DMS 273 (cell line): ENCODE results near the gene GOLGA1.
A peak's percentile ranks its signal among the peaks of the same experiment; 100 is the strongest.

Experiments used
- DNase-seq: peaks from one replicate; lab custom pipeline; 2025; ENCODE audit not compliant: unreplicated experiment; lab: John Stamatoyannopoulos, UW

Gene GOLGA1

DNA sequence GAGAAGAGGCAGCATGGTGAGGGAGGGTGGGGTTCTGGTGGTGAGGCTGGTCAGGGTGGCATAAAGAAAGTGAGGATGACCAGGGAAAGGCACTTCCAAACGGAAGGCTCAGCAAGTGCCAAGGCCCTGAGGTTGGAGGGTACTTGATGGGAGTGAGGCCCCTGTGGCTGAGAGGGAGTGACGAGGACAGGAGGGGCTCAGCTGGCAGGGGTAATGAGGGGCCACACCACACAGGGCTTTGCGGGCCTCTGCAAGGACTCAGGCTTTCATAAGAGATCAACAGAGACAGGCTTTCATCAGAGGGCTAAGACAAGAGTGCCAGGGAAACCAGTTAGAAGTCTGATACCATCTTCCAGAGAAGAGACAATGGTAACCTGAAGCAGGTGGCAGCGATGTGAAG, 55.3 kb downstream of the GOLGA1 start:
- no peak for DNase-seq

GRCh38 chr9:124884376-124884775, 56.5 kb downstream of the GOLGA1 start:
- DNase-seq, result no peak

GRCh38 chr9:124882231-124882630, 58.7 kb downstream of the GOLGA1 start:
- DNase-seq, result no peak

GRCh38 chr9:124881138-124881743, 59.6 kb downstream of the GOLGA1 start:
- DNase-seq, result no peak

DNA sequence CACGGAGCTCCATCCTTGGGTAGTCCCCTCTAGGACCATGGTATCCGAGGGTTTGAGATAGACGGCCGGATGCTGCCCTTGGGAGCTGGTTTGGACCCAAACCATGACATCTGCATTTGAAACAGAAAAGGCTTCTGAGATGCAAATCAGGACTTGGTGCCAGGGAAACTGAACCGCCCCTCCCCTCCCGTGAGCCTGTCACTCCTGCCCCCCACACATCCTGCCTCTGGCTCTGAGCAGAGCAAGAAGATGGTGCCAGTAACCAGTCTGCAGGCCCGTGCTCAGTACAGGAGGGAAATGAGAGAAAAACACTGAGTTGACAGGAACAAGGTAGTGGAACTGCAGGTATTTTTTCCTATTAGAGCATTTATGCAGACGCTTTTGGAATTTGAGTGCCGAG, 60.4 kb downstream of the GOLGA1 start:
- DNase-seq, result no peak

DNA sequence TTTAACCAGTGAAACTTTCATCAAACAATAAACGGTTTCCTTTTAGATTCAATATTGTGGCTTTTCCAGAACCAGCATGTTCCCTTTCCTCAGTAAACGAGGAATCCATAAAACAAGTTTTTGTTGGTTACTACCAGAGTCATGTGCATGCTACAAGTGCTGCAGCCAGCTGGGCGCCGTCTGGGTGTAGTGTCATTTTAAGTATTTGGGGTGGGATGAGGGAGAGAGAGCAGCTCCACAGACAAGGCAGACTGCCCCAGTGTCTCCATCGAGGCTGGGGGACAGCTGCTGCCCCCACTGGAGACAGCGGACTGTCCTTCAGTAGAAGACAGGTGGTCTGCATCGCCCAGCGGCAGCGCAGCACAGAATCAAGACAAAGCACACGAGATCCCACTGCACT, 61.7 kb downstream of the GOLGA1 start:
- no peak for DNase-seq

- DNase-seq, result no peak
Observed at GRCh38 chr9:124878518-124878917, 62.4 kb downstream of the GOLGA1 start.

DNA sequence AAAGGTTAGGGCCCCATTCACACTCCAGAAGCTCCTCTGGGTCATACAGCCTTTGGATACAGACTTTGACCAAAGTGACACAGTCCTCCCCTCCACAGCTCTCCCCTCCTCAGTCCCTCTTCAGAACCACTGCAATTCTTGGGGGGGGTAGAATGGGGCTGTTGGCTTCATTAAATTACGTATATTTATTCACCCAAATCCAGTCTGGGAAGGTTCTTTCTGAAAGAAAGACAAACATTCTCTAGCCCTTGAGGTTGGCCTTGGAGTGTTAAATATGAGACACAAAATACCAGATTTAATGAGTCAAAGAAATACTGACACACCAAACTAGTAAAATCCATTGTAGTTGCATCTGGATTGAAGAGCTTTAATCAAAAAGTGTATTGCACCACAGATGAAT, 62.9 kb downstream of the GOLGA1 start:
- no peak for DNase-seq

DNA sequence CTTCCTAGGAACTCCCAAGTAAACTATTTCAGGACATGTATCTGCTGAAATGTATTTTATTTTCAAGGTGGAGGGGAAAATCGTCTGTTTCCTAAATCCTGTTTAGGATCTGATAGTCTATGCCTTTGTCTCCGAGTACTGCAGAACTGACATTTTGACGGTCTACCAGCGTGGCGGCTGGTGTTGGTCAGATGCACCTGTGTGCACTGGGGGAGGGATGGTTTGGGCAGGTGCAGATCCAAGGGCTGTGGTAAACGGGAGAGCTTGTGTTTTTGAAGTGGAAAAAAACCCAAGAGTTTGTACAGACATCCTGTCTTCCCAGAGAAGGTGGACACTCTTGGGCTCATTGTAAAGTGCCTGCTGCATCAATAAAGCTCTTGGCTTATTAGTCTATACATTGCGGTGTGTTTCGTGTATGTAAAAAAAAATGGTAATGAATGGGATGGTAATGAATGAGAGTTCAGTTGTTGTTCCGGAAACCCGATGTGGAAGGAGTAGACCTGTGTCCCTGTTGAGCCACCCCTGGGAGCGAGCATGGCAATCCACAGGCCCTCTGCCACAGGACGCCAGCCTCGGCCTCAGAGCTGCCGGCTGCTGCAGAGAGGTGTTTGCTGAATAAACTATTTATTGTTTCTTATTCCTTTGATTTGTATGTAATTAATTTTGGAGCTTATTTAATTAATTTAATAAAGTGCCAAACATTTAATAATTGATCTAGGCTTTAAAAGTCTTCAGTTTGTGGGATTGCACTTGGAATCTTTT, 63.7 kb downstream of the GOLGA1 start:
- no peak for DNase-seq

DNA sequence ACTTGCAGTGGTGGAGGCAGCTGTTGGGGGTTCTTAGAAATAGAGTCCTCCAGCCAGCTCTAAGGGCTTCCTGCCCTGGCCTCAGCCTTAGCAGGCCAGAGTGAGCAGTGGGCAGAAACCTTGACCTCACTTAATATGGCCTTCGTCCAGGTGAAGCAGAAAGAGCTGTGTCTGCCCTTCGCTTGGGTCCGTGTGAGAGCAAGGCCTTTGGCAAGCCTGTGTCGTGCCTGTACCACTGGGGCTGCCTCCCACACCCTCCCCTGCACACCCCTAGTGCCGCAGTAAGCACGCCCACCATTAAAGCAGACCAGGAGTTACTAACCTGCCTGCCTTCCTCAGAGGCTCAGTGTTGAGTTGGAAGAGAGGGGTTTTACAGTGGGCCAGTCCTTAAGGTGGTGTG, 65.4 kb downstream of the GOLGA1 start:
- no peak for DNase-seq

- no peak for DNase-seq
Observed at GRCh38 chr9:124873664-124874063, 67.2 kb downstream of the GOLGA1 start.

GRCh38 chr9:124871156-124871561, 69.7 kb downstream of the GOLGA1 start:
- no peak for DNase-seq

DNA sequence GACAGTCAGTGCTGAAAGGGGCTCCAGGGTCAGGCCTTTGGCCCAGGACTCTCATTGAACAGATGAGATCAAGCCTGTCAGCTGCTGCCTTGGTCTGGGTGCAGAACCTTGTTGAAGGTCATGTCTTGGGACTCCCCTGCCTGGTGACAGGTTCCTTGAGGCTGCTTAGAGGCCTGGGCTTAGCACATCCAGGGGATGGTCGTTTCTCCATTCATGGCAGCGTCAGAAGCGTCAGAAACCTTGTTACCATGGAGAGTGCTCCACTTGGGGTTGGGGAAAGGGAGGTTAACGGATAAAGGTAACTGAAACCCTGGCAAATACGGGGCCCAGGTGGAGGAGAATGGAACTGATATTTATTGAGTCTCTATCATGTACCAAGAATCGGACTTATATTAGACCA, 70.2 kb downstream of the GOLGA1 start:
- DNase-seq, result no peak

DNA sequence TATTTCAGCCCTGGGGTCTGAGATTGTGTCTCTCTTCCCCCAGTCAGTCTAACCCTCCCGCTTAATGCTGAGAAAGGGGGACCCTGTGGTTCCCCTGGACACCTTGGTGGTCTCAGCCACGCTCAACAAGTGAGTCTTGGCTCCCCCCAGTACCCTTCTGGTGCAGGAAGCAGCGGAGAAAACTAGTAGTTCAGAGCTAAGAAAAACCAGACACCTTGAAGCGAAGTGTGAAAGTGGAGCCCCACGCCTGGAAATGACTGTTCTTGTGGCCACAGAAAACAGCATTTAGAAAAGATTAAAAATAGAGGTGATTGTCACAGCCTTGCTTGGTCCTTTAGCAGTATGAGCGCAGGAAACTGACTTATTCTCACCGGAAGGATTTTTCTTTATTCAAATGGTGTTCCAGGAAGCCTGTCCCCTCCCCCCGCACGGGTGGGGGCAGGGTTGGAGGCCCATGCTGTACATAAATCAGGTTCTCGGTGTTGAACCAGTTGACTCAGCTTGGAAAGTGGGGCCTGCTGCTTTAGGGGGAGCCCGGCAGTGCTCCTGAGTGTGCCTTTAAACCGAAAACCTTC, 70.8 kb downstream of the GOLGA1 start:
- peak; percentile 51 for DNase-seq

GRCh38 chr9:124869466-124869985, 71.4 kb downstream of the GOLGA1 start:
- DNase-seq, result peak; percentile 58

DNA sequence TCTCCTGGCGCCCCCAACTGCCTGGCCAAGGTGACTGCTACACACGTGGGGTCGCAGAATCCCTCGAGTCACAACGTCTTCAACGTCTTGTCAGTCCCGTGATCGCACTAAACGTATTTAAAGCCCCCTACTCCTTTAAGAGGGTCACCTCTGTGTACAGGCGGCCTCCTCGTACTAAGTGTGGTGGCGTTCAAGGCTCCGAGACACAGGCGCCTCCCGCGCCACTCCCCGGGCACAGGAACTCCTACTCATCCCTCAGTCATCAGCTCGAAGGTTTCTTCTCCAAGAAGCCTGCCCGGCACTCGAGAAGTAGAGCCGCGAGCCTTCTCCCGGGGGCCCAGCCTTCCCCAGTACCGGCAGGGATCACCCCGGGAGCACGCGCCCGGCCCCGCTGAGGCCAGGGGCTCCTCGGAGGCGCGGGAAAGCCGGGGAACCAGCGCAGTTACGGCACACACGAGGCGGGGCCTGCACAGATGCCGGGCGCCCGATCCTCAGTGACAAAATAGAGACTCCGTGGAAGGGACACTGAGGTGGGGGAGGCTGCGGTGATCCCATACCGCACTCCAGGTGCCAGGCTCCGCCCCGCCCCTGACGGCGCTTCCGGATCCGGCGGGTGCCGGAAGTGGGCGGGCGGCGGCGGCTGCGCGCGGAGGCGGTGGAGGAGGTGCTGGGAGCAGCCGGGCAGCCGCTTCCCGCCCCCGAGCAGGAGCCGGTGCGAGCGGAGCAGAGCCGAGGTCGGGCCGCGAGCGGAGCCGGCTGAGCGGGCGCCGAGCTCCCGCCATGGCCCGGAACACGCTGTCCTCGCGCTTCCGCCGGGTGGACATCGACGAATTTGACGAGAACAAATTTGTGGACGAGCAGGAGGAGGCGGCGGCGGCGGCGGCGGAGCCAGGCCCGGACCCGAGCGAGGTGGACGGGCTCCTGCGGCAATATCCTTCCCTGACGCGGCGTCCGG, 72.1 kb downstream of the GOLGA1 start:
- DNase-seq, result peak; percentile 95

DNA sequence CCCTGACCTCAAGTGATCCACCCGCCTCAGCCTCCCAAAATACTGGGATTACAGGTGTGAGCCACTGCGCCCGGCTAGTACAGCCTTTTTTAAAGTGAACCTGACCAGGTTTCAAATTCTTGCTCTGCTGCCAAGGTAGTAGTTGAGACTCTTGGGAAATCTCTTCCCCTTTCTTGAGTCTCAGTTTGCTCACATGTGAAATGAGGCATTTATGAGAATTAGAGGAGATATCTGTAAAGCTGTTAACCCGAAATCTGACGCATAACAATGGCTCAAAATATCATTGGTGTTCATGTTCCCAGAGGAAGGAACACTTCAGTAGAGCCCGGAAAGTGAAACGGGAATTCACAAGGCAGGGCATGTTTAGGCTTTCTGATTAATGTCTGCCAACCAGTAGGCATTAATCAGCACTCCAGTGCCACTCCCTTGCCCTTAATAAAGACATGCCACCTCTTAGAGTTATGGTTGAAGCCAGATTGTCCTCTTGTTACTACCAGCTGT, 77.5 kb downstream of the GOLGA1 start:
- DNase-seq, result peak; percentile 65

GRCh38 chr9:124861342-124862229, 79.3 kb downstream of the GOLGA1 start, which contains the start of the genes ARPC5L and RPL35:
Gene ARPC5L, plus strand, starts transcription at chr9:124862130. Its CDS starts 7,161 bp downstream, at chr9:124869291.
Gene RPL35, minus strand, starts transcription at chr9:124861957. Its CDS starts 45 bp downstream, at chr9:124861912.
- peak; percentile 97 for DNase-seq

- no peak for DNase-seq
Observed at GRCh38 chr9:124860582-124861341, 80.1 kb downstream of the GOLGA1 start.
